Mesothelial cell of epicardium (in vitro differentiated cells): ENCODE data around the gene TCF20. TPM values are rescaled to one million over a fixed set of nuclear protein-coding genes. Genes with fewer than 3 reads are reported as not detected.

Experiments
- DNase-seq, 2 experiments: peaks; one replicate each; pipeline ENCODE4 v3.0.0; 2021; ENCODE audit warnings: low spot score in 2 of 2; ENCODE audit not compliant: unreplicated experiment in 2 of 2
- H3K27ac Mint-ChIP-seq: 2 replicates; pipeline ENCODE4 v1.8.0; 2021; ENCODE audit warnings: mixed read lengths
- H3K27me3 Mint-ChIP-seq: 2 replicates; pipeline ENCODE4 v1.8.0; 2021; ENCODE audit warnings: low read depth, mixed read lengths
- H3K36me3 Mint-ChIP-seq: 2 replicates; pipeline ENCODE4 v1.8.0; 2021; ENCODE audit warnings: mixed read lengths
- H3K4me1 Mint-ChIP-seq: 2 replicates; pipeline ENCODE4 v1.8.0; 2021; ENCODE audit warnings: mixed read lengths
- H3K4me3 Mint-ChIP-seq: 2 replicates; pipeline ENCODE4 v1.8.0; 2021; ENCODE audit warnings: mild to moderate bottlenecking, moderate library complexity, mixed read lengths
- H3K9me3 Mint-ChIP-seq: 2 replicates; pipeline ENCODE4 v1.8.0; 2021; ENCODE audit warnings: mixed read lengths
- CTCF ChIP-seq: fragments of 200-600 bp; sonication (generic); IDR thresholded peaks from one replicate; pipeline ENCODE4 v1.5.0; 2021; ENCODE audit warnings: antibody characterized with exemption; ENCODE audit not compliant: unreplicated experiment
- total RNA-seq: library from RNA; stranded (reverse); gene quantifications from 3 replicates; pipeline ENCODE4 v1.2.1, GENCODE V29; 2021

Gene TCF20
- 77.4 to 82.2 TPM (median 80.7 TPM) in 3 replicates for total RNA-seq

GRCh38 chr22:42270510-42271190 lies at the start of gene TCF20:
TSS of gene TCF20 (minus strand) at chr22:42270653. CDS start at chr22:42215305, 55,348 bp downstream.
- peak within 1 kb of the TSS; percentile 94 for H3K4me3 Mint-ChIP-seq
- peak; percentile 72 to 81 for DNase-seq
- H3K4me1 Mint-ChIP-seq, result peaks cover 24% of the 10 kb centered on the region
- H3K27ac Mint-ChIP-seq, result peak within 1 kb of the TSS; percentile 97
- no peaks in the 10 kb centered on the region for H3K36me3 Mint-ChIP-seq
- TF ChIP-seq CTCF, result no peak
- no peaks in the 10 kb centered on the region for H3K27me3 Mint-ChIP-seq
- H3K9me3 Mint-ChIP-seq, result no peaks in the 10 kb centered on the region

DNA sequence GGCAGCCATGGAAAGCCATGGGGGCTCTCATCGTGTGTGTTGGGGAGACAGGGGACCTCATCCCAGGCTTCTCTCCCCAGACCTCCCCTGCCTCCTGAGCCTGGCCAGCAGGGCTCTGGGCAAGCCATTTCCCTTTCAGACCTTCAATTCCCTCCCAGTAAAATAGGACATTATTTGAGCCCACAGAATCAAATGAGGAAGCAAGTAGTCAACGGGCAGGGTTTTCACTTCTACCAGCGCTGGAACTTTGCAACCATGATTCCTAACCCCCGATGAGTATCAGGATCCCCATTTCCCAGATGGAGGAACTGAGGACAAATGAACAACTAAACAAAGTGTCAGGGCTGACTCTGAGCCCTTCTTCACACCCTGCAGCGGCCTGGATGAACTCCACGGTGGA lies 48.9 kb upstream of the TCF20 start:
- Mint-ChIP-seq H3K4me3 (no peak overlapping the region), H3K4me1 (peaks cover 38% of the 10 kb centered on the region), H3K27me3 (no peaks in the 10 kb centered on the region), H3K36me3 (peaks cover 1% of the 10 kb centered on the region), H3K27ac (no peak overlapping the region), H3K9me3 (no peaks in the 10 kb centered on the region)
- DNase-seq, result no peak
- no peak for TF ChIP-seq CTCF

- Mint-ChIP-seq H3K4me3 (no peak overlapping the region), H3K9me3 (no peaks in the 10 kb centered on the region), H3K27ac (no peak overlapping the region), H3K4me1 (peaks cover 42% of the 10 kb centered on the region), H3K27me3 (peaks cover 2% of the 10 kb centered on the region), H3K36me3 (peaks cover 1% of the 10 kb centered on the region)
- DNase-seq, result no peak
- TF ChIP-seq CTCF, result no peak
Measured at GRCh38 chr22:42318967-42319366, 48.5 kb upstream of the TCF20 start.

GRCh38 chr22:42317691-42318547 lies 47.5 kb upstream of the TCF20 start:
- peaks cover 1% of the 10 kb centered on the region for H3K36me3 Mint-ChIP-seq
- no peak for TF ChIP-seq CTCF
- no peak overlapping the region for H3K27ac Mint-ChIP-seq
- H3K4me3 Mint-ChIP-seq, result no peak overlapping the region
- no peaks in the 10 kb centered on the region for H3K9me3 Mint-ChIP-seq
- no peak for DNase-seq
- peaks cover 10% of the 10 kb centered on the region for H3K27me3 Mint-ChIP-seq
- peaks cover 49% of the 10 kb centered on the region for H3K4me1 Mint-ChIP-seq

DNA sequence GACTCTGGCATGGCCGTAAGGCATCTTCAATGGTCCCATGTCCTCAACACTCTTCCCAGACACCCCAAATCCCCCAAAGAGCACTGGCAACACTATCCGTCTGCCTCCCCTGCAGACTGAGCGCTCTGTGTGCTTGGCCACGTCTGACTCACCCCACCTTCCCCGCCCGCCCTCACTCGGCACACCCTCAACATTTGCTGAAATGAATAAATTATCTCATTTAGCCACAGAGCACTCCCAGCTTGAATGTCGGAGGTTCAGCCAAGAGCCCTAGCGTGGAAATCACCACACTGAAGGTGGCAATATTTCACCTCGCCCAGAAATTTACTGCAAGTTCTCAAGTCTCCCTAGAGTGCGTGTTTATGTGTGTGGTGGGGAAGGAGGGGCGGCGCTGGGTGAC lies 46.6 kb upstream of the TCF20 start:
- TF ChIP-seq CTCF, result no peak
- Mint-ChIP-seq H3K9me3 (no peaks in the 10 kb centered on the region), H3K27ac (peak overlapping the region; percentile 2), H3K36me3 (no peaks in the 10 kb centered on the region), H3K4me1 (peaks cover 41% of the 10 kb centered on the region), H3K4me3 (no peak overlapping the region), H3K27me3 (peaks cover 12% of the 10 kb centered on the region)
- DNase-seq, result no peak
